Measurements from ENCODE around the gene DEXI.

Gene DEXI

GRCh38 chr16:10896723-10897122 is 45.5 kb downstream of the DEXI start:
- H3K27ac ChIP-seq, result no peak overlapping the region
- TF ChIP-seq ZFX (IDR thresholded peaks at IDR 0.05), result no peak
- no peak for TF ChIP-seq CTCF (conservative IDR thresholded peaks at IDR 0.05)

GRCh38 chr16:10896165-10896564 is 46.1 kb downstream of the DEXI start:
- no peak for TF ChIP-seq ZFX (IDR thresholded peaks at IDR 0.05)
- TF ChIP-seq CTCF (conservative IDR thresholded peaks at IDR 0.05), result no peak
- H3K27ac ChIP-seq, result no peak overlapping the region

GRCh38 chr16:10895053-10895946 is 47.0 kb downstream of the DEXI start:
- H3K27ac ChIP-seq, result no peak overlapping the region
- no peak for TF ChIP-seq CTCF (conservative IDR thresholded peaks at IDR 0.05)
- TF ChIP-seq ZFX (IDR thresholded peaks at IDR 0.05), result no peak

- TF ChIP-seq CTCF (conservative IDR thresholded peaks at IDR 0.05) (no peak), ZFX (IDR thresholded peaks at IDR 0.05) (no peak)
- no peak overlapping the region for H3K27ac ChIP-seq
Observed at GRCh38 chr16:10892782-10893318, 49.4 kb downstream of the DEXI start.

- H3K27ac ChIP-seq, result no peak overlapping the region
- TF ChIP-seq CTCF (conservative IDR thresholded peaks at IDR 0.05) (no peak), ZFX (IDR thresholded peaks at IDR 0.05) (no peak)
Observed at GRCh38 chr16:10889855-10890254, 52.4 kb downstream of the DEXI start.

- TF ChIP-seq CTCF (conservative IDR thresholded peaks at IDR 0.05), result no peak
- H3K27ac ChIP-seq, result no peak overlapping the region
Observed at GRCh38 chr16:10888320-10888937, 53.8 kb downstream of the DEXI start.

GRCh38 chr16:10885246-10885645 is 57.0 kb downstream of the DEXI start:
- TF ChIP-seq CTCF (conservative IDR thresholded peaks at IDR 0.05) (no peak), ZFX (IDR thresholded peaks at IDR 0.05) (no peak)
- H3K27ac ChIP-seq, result no peak overlapping the region
